MM.1S (cell line): ENCODE data around the gene CCDC146.

Source experiments
- DNase-seq: peaks from one replicate; pipeline ENCODE4 v3.0.0-alpha.2; 2015
- H2AFZ ChIP-seq: fragments of 300-600 bp; sonication (generic); 2 replicates; pipeline ENCODE4 v1.6.0; 2016; ENCODE audit warnings: antibody characterized with exemption, low read length
- H3F3A ChIP-seq: fragments of 300-600 bp; sonication (generic); 2 replicates; pipeline ENCODE4 v1.6.1; 2016; ENCODE audit warnings: mild to moderate bottlenecking, antibody characterized with exemption, low read length, moderate library complexity, mixed read lengths; ENCODE audit not compliant: insufficient read depth
- H3K27ac ChIP-seq: fragments of 300-600 bp; sonication (generic); 2 replicates; pipeline ENCODE4 v1.5.1; 2016; ENCODE audit warnings: mild to moderate bottlenecking, low read length
- H3K27me3 ChIP-seq: fragments of 300-600 bp; sonication (generic); replicated peaks from 2 replicates; pipeline ENCODE4 v1.6.0; 2016; ENCODE audit warnings: low read length; ENCODE audit not compliant: insufficient read depth
- H3K36me3 ChIP-seq: fragments of 300-600 bp; sonication (generic); replicated peaks from 2 replicates; pipeline ENCODE4 v1.6.1; 2016; ENCODE audit warnings: mild to moderate bottlenecking, low read length, mixed read lengths; ENCODE audit not compliant: insufficient read depth
- H3K4me1 ChIP-seq: fragments of 300-600 bp; sonication (generic); 2 replicates; pipeline ENCODE4 v1.6.1; 2016; ENCODE audit warnings: low read length, mixed read lengths
- H3K4me2 ChIP-seq: fragments of 300-600 bp; sonication (generic); 2 replicates; pipeline ENCODE4 v1.6.0; 2016; ENCODE audit warnings: low read depth, low read length
- H3K4me3 ChIP-seq: fragments of 300-600 bp; sonication (generic); 2 replicates; pipeline ENCODE4 v1.5.1; 2016; ENCODE audit warnings: low read length, mixed read lengths
- H3K79me2 ChIP-seq: fragments of 300-600 bp; sonication (generic); 2 replicates; pipeline ENCODE4 v1.6.1; 2016; ENCODE audit warnings: mixed run types, low read length, mixed read lengths
- H3K9ac ChIP-seq: fragments of 300-600 bp; sonication (generic); 2 replicates; pipeline ENCODE4 v1.6.1; 2016; ENCODE audit warnings: low read length, mixed read lengths
- H3K9me2 ChIP-seq: fragments of 300-600 bp; sonication (generic); replicated peaks from 2 replicates; pipeline ENCODE4 v1.6.1; 2016; ENCODE audit warnings: mild to moderate bottlenecking, low read length, mixed read lengths; ENCODE audit not compliant: insufficient read depth
- H3K9me3 ChIP-seq: fragments of 300-600 bp; sonication (generic); replicated peaks from 2 replicates; pipeline ENCODE4 v1.6.1; 2016; ENCODE audit warnings: mild to moderate bottlenecking, low read length, mixed read lengths; ENCODE audit not compliant: insufficient read depth
- H4K20me1 ChIP-seq: fragments of 300-600 bp; sonication (generic); 2 replicates; pipeline ENCODE4 v1.6.1; 2016; ENCODE audit warnings: mild to moderate bottlenecking, low read length, moderate library complexity, mixed read lengths; ENCODE audit not compliant: insufficient read depth
- EZH2 ChIP-seq: fragments of 300-600 bp; sonication (generic); optimal IDR thresholded peaks from 2 replicates; pipeline ENCODE3; 2017; ENCODE audit warnings: low read depth, mild to moderate bottlenecking, antibody characterized with exemption, low read length, mixed read lengths
- EZH2phosphoT487 ChIP-seq: fragments of 300-600 bp; sonication (generic); IDR thresholded peaks from 2 replicates; pipeline ENCODE4 v1.6.1; 2018; ENCODE audit warnings: antibody characterized with exemption, low read length
- TF ChIP-seq, protein P1 (sequence below): fragments of 300-600 bp; sonication (generic); IDR thresholded peaks from 2 replicates; pipeline ENCODE4 v1.5.1; 2016; ENCODE audit warnings: antibody characterized with exemption, low read length, mixed read lengths

CCDC146 gene

DNA sequence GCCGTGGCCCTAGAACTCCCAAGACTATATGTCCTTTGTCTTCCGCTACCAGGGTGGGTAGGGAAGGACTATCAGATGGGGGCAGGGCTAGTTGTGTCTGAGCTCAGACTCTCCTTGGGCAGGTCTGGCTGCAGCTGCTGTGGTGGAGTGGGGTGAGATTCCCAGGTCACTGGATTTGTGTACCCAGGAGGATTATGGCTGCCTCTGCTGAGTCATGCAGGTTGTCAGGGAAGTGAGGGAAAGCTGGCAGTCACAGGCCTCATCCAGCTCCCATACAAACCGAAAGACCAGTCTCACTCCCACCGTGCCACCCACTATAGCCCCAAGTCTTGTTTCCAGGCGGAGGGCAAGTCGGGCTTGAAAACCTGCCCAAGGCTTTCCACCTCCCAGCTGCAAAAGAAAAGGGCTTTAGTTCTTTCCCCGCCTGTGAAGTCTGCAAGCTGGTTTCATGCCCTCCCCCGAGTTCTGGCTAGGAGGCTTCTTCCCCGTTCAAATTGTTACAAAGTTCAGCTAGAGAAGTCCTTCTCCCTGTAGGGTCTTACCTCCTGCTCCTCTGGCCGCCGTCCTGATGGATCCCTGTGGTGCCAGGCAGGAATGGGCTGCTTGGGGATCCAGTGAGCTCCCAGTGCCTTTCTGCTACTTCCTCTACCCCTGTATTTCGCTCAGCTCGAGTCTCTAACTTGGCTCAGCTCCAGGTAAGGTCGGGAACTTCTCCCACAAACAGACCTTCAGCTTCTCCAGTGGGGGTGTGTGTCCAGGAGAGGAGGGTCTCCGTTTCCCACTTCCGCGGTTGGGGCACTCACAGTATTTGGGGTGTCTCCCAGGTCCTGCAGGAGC lies 184.0 kb downstream of the CCDC146 start:
- H3K9ac ChIP-seq = no peak overlapping the region
- H2AFZ ChIP-seq = no peak overlapping the region
- H3K9me3 ChIP-seq = no peaks in the 10 kb centered on the region
- no peak for DNase-seq
- H3K36me3 ChIP-seq = no peaks in the 10 kb centered on the region
- no peak overlapping the region for H3K27ac ChIP-seq
- H3K4me2 ChIP-seq = no peak overlapping the region
- no peak for TF ChIP-seq EZH2phosphoT487
- TF ChIP-seq, protein P1, sequence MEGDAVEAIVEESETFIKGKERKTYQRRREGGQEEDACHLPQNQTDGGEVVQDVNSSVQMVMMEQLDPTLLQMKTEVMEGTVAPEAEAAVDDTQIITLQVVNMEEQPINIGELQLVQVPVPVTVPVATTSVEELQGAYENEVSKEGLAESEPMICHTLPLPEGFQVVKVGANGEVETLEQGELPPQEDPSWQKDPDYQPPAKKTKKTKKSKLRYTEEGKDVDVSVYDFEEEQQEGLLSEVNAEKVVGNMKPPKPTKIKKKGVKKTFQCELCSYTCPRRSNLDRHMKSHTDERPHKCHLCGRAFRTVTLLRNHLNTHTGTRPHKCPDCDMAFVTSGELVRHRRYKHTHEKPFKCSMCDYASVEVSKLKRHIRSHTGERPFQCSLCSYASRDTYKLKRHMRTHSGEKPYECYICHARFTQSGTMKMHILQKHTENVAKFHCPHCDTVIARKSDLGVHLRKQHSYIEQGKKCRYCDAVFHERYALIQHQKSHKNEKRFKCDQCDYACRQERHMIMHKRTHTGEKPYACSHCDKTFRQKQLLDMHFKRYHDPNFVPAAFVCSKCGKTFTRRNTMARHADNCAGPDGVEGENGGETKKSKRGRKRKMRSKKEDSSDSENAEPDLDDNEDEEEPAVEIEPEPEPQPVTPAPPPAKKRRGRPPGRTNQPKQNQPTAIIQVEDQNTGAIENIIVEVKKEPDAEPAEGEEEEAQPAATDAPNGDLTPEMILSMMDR = no peak
- no peak for TF ChIP-seq EZH2
- H3K9me2 ChIP-seq = no peaks in the 10 kb centered on the region
- no peaks in the 10 kb centered on the region for H3F3A ChIP-seq
- H3K27me3 ChIP-seq = no peaks in the 10 kb centered on the region
- H3K4me3 ChIP-seq = no peak overlapping the region
- H4K20me1 ChIP-seq = no peaks in the 10 kb centered on the region
- no peaks in the 10 kb centered on the region for H3K79me2 ChIP-seq
- no peaks in the 10 kb centered on the region for H3K4me1 ChIP-seq

DNA sequence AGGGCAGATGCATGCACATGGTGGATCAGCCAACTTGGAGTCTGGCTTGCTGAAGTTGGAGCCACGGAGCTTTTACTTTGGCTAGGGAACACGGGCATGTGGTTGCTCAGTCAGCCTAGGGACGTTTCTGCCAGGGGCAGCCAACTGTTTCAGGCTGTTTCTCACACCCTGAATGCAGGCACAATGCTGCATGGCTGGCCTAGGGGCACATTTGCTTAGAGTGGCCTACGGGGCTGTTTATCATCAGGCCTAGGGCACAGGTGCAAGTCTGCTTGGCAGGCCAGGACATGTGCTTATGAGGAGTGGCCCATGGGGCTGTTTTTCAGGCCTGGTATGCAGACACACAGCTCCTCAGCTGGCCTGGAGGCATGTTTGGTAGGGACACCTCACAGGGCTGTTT lies 186.4 kb downstream of the CCDC146 start:
- Histone ChIP-seq H3K4me2 (no peak overlapping the region), H2AFZ (no peak overlapping the region), H3K36me3 (no peaks in the 10 kb centered on the region), H4K20me1 (no peaks in the 10 kb centered on the region), H3F3A (no peaks in the 10 kb centered on the region), H3K9ac (no peak overlapping the region), H3K27me3 (no peaks in the 10 kb centered on the region), H3K79me2 (no peaks in the 10 kb centered on the region), H3K4me1 (no peaks in the 10 kb centered on the region), H3K4me3 (no peak overlapping the region), H3K9me2 (no peaks in the 10 kb centered on the region), H3K9me3 (no peaks in the 10 kb centered on the region), H3K27ac (no peak overlapping the region)
- TF ChIP-seq, protein P1 = no peak
- no peak for TF ChIP-seq EZH2phosphoT487
- no peak for TF ChIP-seq EZH2
- DNase-seq = no peak

DNA sequence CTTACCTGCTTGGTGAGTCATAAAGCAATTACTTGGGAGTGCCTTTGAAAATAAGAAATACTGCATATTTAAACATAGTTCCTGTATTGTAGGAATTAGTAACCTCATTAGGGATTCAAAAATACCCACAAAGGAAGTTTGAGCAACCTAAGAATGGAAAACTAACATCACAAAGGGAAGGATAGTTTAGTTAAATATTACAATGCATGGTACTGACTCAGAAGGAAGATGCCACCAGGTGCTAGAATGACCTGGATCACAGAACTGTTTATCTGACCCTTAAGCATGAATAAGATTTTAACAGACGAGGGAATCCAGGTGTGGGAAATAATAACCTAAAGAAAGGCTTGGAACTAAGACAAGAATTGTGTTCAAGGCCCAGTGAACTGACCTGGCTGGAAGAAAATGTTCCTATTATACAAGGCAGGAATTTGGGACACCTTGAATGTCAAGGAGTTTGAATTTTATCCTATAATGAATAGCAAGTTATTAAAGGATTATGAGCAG lies 187.4 kb downstream of the CCDC146 start:
- Histone ChIP-seq H3K4me3 (no peak overlapping the region), H2AFZ (no peak overlapping the region), H3K27ac (no peak overlapping the region), H3K9me3 (no peaks in the 10 kb centered on the region), H3K79me2 (no peaks in the 10 kb centered on the region), H3K27me3 (no peaks in the 10 kb centered on the region), H4K20me1 (no peaks in the 10 kb centered on the region), H3K9me2 (no peaks in the 10 kb centered on the region), H3K4me2 (no peak overlapping the region), H3K4me1 (no peaks in the 10 kb centered on the region), H3K36me3 (no peaks in the 10 kb centered on the region), H3K9ac (no peak overlapping the region), H3F3A (no peaks in the 10 kb centered on the region)
- no peak for DNase-seq
- TF ChIP-seq, protein P1 = no peak
- TF ChIP-seq EZH2 (no peak), EZH2phosphoT487 (no peak)
